B cell (primary cell): Measurements from ENCODE around the gene SLC6A18. TPM values are rescaled to one million over a fixed set of nuclear protein-coding genes. Genes with fewer than 3 reads are reported as not detected.

Source experiments
- ATAC-seq: fragments of 200-7000 bp; cut with Tn5 transposase; one replicate; pipeline ENCODE4 v1.10.0; 2021; ENCODE audit warnings: low read depth, mild to moderate bottlenecking, moderate number of reproducible peaks, moderate library complexity
- CTCF ChIA-PET: fragments of 350-600 bp; sonication (Branson Sonifier 250); formaldehyde crosslinking; loops from one replicate; lab custom pipeline; 2021; ENCODE audit warnings: antibody characterized with exemption, inconsistent platforms; lab: Charles Lee
- POLR2A ChIA-PET: fragments of 350-600 bp; sonication (Branson Sonifier 250); formaldehyde crosslinking; loops from one replicate; lab custom pipeline; 2021; ENCODE audit warnings: antibody characterized with exemption; lab: Charles Lee
- DNase-seq: peaks from one replicate; pipeline ENCODE4 v3.0.0; 2013
- H2AFZ ChIP-seq: 2 replicates; pipeline ENCODE4 v1.6.1; 2012; ENCODE audit warnings: mild to moderate bottlenecking, low read depth, low read length; ENCODE audit not compliant: insufficient read depth, poor library complexity, severe bottlenecking
- H3K27ac ChIP-seq, 2 donors: 1 replicate in 1 of 2; 2 replicates in 1 of 2; pipeline ENCODE4 v1.5.1; 2012 to 2013; ENCODE audit warnings: low read length in 2 of 2, mild to moderate bottlenecking in 2 of 2, moderate library complexity in 1 of 2
- H3K27me3 ChIP-seq, 4 experiments: fragments of 200-600 bp in 1 of 4; sonication (generic) in 1 of 4; replicated peaks in 1 of 4; 1 replicate in 2 of 4; 2 replicates in 2 of 4; pipeline versions ENCODE4 v1.6.1 to v1.7.0; 2013 to 2016; ENCODE audit warnings: low read length in 3 of 4, mild to moderate bottlenecking in 2 of 4, mixed read lengths in 1 of 4, moderate library complexity in 1 of 4; ENCODE audit not compliant: insufficient read depth in 4 of 4, control insufficient read depth in 3 of 4; ENCODE audit errors: control extremely low read depth in 1 of 4
- H3K36me3 ChIP-seq, 2 experiments: replicated peaks in 1 of 2; 1 replicate in 1 of 2; 2 replicates in 1 of 2; pipeline versions ENCODE4 v1.6.1 to v1.7.1; 2013; ENCODE audit warnings: low read length in 1 of 2; ENCODE audit not compliant: insufficient read depth in 2 of 2, control insufficient read depth in 1 of 2; ENCODE audit errors: control extremely low read depth in 1 of 2, extremely low read depth in 1 of 2
- H3K4me1 ChIP-seq, 2 donors: fragments of 200-600 bp in 1 of 2; sonication (generic) in 1 of 2; 1 replicate in 1 of 2; 2 replicates in 1 of 2; pipeline versions ENCODE4 v1.5.1 to v1.6.1; 2013 to 2017; ENCODE audit warnings: low read length in 2 of 2; ENCODE audit not compliant: control insufficient read depth in 2 of 2, insufficient read depth in 2 of 2
- H3K4me2 ChIP-seq: replicated peaks from 2 replicates; pipeline ENCODE3; 2012; ENCODE audit warnings: mild to moderate bottlenecking, low read depth, low read length; ENCODE audit not compliant: poor library complexity, severe bottlenecking
- H3K4me3 ChIP-seq, 5 experiments: fragments of 200-600 bp in 1 of 5; sonication (generic) in 1 of 5; 1 replicate in 3 of 5; 2 replicates in 2 of 5; pipeline versions ENCODE4 v1.5.1 to v1.7.0; 2011 to 2016; ENCODE audit warnings: low read length in 4 of 5, mild to moderate bottlenecking in 4 of 5, low read depth in 2 of 5, control low read depth in 1 of 5, moderate library complexity in 1 of 5; ENCODE audit not compliant: insufficient read depth in 1 of 5; ENCODE audit errors: control extremely low read depth in 1 of 5, extremely low read depth in 1 of 5
- H3K79me2 ChIP-seq: fragments of 200-600 bp; sonication (generic); one replicate; pipeline ENCODE4 v1.6.0; 2016; ENCODE audit warnings: low read length; ENCODE audit not compliant: control insufficient read depth, insufficient read depth
- H3K9ac ChIP-seq: fragments of 200-600 bp; sonication (generic); 2 replicates; pipeline ENCODE4 v1.6.1; 2017; ENCODE audit warnings: mild to moderate bottlenecking, low read length, moderate library complexity
- H3K9me3 ChIP-seq, 3 donors: one replicate each; pipeline versions ENCODE4 v1.6.1 to v1.7.1; 2013; ENCODE audit warnings: low read length in 2 of 3; ENCODE audit not compliant: control insufficient read depth in 2 of 3, insufficient read depth in 1 of 3; ENCODE audit errors: control extremely low read depth in 1 of 3
- H4K20me1 ChIP-seq: 2 replicates; pipeline ENCODE4 v1.6.0; 2012; ENCODE audit warnings: mild to moderate bottlenecking, low read length; ENCODE audit not compliant: insufficient read depth, control insufficient read depth, poor library complexity, severe bottlenecking
- H3K27ac Mint-ChIP-seq: one replicate; pipeline ENCODE4 v1.8.0; 2021; ENCODE audit warnings: mixed read lengths
- H3K27me3 Mint-ChIP-seq: one replicate; pipeline ENCODE4 v1.8.0; 2021; ENCODE audit warnings: mixed read lengths
- H3K4me1 Mint-ChIP-seq: one replicate; pipeline ENCODE4 v1.8.0; 2021; ENCODE audit warnings: mixed read lengths
- H3K4me3 Mint-ChIP-seq: one replicate; pipeline ENCODE4 v1.8.0; 2021; ENCODE audit warnings: mixed read lengths
- H3K9me3 Mint-ChIP-seq: one replicate; pipeline ENCODE4 v1.8.0; 2022; ENCODE audit warnings: mixed read lengths; ENCODE audit not compliant: insufficient read depth
- CTCF ChIP-seq: fragments of 200-600 bp; IDR thresholded peaks from one replicate; pipeline ENCODE4 v1.8.0; 2022; ENCODE audit warnings: antibody characterized with exemption, mild to moderate bottlenecking
- EZH2 ChIP-seq: IDR thresholded peaks from 2 replicates; pipeline ENCODE4 v1.6.1; 2012; ENCODE audit warnings: borderline replicate concordance, low read depth, mild to moderate bottlenecking, moderate library complexity, low read length; ENCODE audit not compliant: insufficient read depth, poor library complexity, severe bottlenecking
- WGBS: methylation state at CpG from one replicate; pipeline ENCODE4 v1.1.5; 2013; ENCODE audit warnings: missing lambda C conversion rate; ENCODE audit not compliant: insufficient coverage; 5-methylcytosine and 5-hydroxymethylcytosine counted together
- intact Hi-C: fragments of 100-400 bp; cut with micrococcal nuclease; formaldehyde crosslinking; loops from one replicate; pipeline ENCODE4 v1.10.0; 2022
- polyA minus RNA-seq: library from RNA; depleted of rRNA, polyadenylated mRNA; stranded (reverse); fragments of >200 nt; gene quantifications from 2 replicates; pipeline ENCODE4 v1.2.3, GENCODE V29; 2012
- polyA plus RNA-seq: library from polyadenylated mRNA; depleted of rRNA; stranded (reverse); fragments of >200 nt; gene quantifications from 2 replicates; pipeline ENCODE4 v1.2.3, GENCODE V29; 2012
- total RNA-seq, 2 donors: library from RNA; stranded (reverse); fragments of 120-200 nt in 1 of 2; gene quantifications; 1 replicate in 1 of 2; 2 replicates in 1 of 2; pipeline versions ENCODE4 v1.2.3 to v1.2.4, GENCODE V29; 2013 to 2022

SLC6A18 gene
- total RNA-seq, result not detected in 2 replicates
- total RNA-seq (2013), result not detected
- not detected in 2 replicates for polyA plus RNA-seq
- not detected in 2 replicates for polyA minus RNA-seq

- no peaks in the 10 kb centered on the region for H3K79me2 ChIP-seq
- no peak within 1 kb of the TSS for H2AFZ ChIP-seq
- CTCF ChIA-PET, result no interaction called here
- POLR2A ChIA-PET, result no interaction called here
- no peak within 1 kb of the TSS for H3K9ac ChIP-seq
- H3K4me2 ChIP-seq, result no peak within 1 kb of the TSS
- no peak for TF ChIP-seq CTCF
- TF ChIP-seq EZH2, result no peak
- H3K4me3 Mint-ChIP-seq, result no peak within 1 kb of the TSS
- DNase-seq (no peak), ATAC-seq (no peak)
- H3K4me1 ChIP-seq, result no peaks in the 10 kb centered on the region
- H3K27me3 ChIP-seq, result peaks cover 0 to 3% (median 0%) of the 10 kb centered on the region in 4 experiments
- intact Hi-C loops, result no loop called here
- H4K20me1 ChIP-seq, result no peaks in the 10 kb centered on the region
- no peaks in the 10 kb centered on the region for H3K9me3 Mint-ChIP-seq
- no peaks in the 10 kb centered on the region for H3K4me1 Mint-ChIP-seq
- no peaks in the 10 kb centered on the region for H3K36me3 ChIP-seq
- no peaks in the 10 kb centered on the region for H3K9me3 ChIP-seq
- 85% methylated on average over 10 of the region's 11 CpGs for WGBS
- no peak within 1 kb of the TSS for H3K27ac ChIP-seq
- no peak within 1 kb of the TSS for H3K4me3 ChIP-seq
- no peak within 1 kb of the TSS for H3K27ac Mint-ChIP-seq
- H3K27me3 Mint-ChIP-seq, result peaks cover 8% of the 10 kb centered on the region
Measured at GRCh38 chr5:1225081-1225480, at the start of gene SLC6A18. Gene SLC6A18 (plus strand): TSS chr5:1225381. CDS start chr5:1225478, 97 bp downstream.

- peaks cover 2% of the 10 kb centered on the region for H3K4me1 Mint-ChIP-seq
- intact Hi-C loops, result loop anchor here (2.0 kb wide), 1 partner anchor 41 kb away; no protein-coding TSS in a partner anchor
- no peaks in the 10 kb centered on the region for H3K27me3 Mint-ChIP-seq
- H4K20me1 ChIP-seq, result no peaks in the 10 kb centered on the region
- no peaks in the 10 kb centered on the region for H3K4me1 ChIP-seq
- CTCF ChIA-PET, result no interaction called here
- 89% methylated on average over 24 of the region's 26 CpGs for WGBS
- H3K27me3 ChIP-seq, result peaks cover 0 to 10% (median 1%) of the 10 kb centered on the region in 4 experiments
- H3K4me2 ChIP-seq, result no peak overlapping the region
- no peak overlapping the region for H2AFZ ChIP-seq
- no peak for ATAC-seq
- no peak for DNase-seq
- H3K9ac ChIP-seq, result no peak overlapping the region
- H3K27ac Mint-ChIP-seq, result no peak overlapping the region
- no peak overlapping the region for H3K4me3 Mint-ChIP-seq
- H3K79me2 ChIP-seq, result no peaks in the 10 kb centered on the region
- H3K36me3 ChIP-seq, result no peaks in the 10 kb centered on the region
- peaks cover 0 to 9% (median 0%) of the 10 kb centered on the region in 3 donors for H3K9me3 ChIP-seq
- TF ChIP-seq CTCF, result no peak
- TF ChIP-seq EZH2, result no peak
- no peak overlapping the region for H3K4me3 ChIP-seq
- H3K9me3 Mint-ChIP-seq, result no peaks in the 10 kb centered on the region
- no peak overlapping the region for H3K27ac ChIP-seq
- POLR2A ChIA-PET, result no interaction called here
Measured at GRCh38 chr5:1175801-1176472, 49.2 kb upstream of the SLC6A18 start.
